ENCODE data around the gene SLC16A3.

The SLC16A3 gene

DNA sequence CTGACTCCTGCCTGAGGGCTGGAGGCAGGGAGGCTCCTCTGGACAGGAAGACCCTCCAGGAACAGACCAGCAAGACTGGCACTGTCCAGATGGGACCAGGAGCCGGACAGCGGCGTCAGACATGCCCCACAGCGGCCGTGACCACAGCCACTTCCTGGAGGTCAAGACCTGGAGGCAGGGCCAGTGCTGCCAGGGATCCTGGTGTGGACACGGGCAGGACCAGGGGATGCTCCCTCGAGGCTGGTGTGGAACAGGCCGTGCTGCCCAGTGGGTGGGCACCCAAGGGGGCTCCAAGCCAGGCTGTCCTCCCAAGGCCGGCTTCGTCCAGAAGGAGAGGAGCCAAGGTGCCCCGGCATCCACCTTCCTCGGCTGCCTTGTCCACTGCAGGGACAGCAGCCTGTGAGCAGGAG, 11.7 kb upstream of the SLC16A3 start:
- TF ChIP-seq, protein P1, sequence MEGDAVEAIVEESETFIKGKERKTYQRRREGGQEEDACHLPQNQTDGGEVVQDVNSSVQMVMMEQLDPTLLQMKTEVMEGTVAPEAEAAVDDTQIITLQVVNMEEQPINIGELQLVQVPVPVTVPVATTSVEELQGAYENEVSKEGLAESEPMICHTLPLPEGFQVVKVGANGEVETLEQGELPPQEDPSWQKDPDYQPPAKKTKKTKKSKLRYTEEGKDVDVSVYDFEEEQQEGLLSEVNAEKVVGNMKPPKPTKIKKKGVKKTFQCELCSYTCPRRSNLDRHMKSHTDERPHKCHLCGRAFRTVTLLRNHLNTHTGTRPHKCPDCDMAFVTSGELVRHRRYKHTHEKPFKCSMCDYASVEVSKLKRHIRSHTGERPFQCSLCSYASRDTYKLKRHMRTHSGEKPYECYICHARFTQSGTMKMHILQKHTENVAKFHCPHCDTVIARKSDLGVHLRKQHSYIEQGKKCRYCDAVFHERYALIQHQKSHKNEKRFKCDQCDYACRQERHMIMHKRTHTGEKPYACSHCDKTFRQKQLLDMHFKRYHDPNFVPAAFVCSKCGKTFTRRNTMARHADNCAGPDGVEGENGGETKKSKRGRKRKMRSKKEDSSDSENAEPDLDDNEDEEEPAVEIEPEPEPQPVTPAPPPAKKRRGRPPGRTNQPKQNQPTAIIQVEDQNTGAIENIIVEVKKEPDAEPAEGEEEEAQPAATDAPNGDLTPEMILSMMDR (IDR thresholded peaks at IDR 0.05), result no peak

DNA sequence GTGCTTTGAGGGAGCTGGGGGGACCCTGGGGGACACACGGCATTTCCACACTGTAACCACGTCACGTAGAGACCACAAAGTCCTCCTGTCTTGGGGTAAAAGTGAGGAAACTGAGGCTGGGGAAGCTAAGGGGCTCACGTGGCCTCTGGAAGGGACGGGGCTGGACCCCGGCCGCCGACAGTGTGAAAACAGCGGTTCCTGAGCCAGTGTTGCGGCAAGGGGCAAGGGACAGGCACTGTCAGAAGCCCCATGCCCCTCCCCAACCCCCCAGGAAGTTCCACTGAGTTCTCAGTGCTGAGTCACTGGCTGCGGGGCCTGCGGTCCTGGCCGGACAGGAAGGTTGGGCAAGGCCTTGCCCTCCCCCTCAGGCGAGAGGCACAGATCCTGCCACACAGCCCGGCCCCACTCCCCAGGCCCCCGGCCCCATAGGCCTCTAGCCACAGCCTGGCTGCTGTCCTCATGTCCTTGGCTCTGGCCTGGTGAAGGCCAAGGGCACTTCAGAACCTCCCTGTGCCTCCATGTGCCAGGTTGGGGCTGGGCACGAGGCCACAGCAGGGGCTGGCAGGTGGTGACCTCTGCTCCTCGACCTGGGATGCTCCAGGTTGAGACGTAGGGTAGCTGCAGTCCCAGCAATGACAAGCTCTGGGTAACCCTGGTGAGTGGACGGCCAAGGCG, 11.2 kb upstream of the SLC16A3 start:
- TF ChIP-seq, protein P1 (IDR thresholded peaks at IDR 0.05), result no peak

DNA sequence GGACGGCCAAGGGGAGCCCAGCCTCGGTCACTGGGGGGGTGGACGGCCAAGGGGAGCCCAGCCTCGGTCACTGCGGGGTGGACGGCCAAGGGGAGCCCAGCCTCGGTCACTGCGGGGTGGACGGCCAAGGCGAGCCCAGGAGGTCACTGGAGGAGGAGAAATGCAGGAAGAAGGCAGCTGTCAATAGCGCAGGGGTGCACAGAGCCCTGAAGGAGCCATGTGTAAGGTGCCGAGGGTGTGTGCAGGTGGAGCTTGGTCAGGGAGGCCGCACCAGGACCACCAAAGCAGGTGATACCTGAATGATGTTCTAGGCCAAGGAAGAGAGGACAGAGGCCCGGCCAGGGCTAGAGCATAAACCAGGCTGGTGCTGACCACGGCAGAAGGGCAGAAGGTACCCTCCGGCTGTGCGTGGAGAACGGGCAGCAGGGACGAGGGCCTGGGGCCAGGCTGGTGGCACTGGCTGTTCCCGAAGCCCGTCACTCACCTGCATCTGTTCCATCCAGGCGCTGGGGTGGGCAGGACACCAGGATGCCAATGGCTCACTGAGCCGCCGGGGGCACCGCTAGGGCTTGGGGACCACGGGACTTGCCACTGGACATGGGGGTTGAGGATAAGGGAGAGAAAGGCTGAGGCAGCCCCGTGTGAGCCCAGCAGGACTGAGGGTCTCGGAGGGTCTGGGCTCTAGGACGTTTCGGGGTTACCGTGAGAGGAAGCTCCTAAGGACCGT, 10.3 kb upstream of the SLC16A3 start:
- TF ChIP-seq, protein P1 (IDR thresholded peaks at IDR 0.05), result no peak

DNA sequence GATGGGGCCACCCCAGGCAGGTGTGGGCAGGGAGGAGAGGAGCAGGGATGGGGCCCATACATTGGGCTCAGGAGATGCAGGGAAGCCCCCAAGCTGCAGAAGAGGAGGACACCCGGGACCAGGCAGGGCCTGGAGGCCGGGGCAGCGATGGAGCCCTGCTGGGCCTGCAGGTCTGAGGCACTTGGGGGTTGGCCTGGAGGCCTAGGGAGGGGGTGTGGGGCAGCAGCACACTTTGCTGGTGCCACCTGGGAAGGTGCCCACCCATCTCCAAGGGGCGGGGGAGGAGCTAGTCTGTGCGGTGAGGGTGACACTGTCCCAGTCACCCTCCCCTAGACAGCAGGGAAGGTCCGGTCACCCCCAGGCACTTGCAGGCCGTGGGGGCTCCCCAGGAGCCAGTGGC, 9.8 kb upstream of the SLC16A3 start:
- TF ChIP-seq, protein P1 (IDR thresholded peaks at IDR 0.05), result no peak

DNA sequence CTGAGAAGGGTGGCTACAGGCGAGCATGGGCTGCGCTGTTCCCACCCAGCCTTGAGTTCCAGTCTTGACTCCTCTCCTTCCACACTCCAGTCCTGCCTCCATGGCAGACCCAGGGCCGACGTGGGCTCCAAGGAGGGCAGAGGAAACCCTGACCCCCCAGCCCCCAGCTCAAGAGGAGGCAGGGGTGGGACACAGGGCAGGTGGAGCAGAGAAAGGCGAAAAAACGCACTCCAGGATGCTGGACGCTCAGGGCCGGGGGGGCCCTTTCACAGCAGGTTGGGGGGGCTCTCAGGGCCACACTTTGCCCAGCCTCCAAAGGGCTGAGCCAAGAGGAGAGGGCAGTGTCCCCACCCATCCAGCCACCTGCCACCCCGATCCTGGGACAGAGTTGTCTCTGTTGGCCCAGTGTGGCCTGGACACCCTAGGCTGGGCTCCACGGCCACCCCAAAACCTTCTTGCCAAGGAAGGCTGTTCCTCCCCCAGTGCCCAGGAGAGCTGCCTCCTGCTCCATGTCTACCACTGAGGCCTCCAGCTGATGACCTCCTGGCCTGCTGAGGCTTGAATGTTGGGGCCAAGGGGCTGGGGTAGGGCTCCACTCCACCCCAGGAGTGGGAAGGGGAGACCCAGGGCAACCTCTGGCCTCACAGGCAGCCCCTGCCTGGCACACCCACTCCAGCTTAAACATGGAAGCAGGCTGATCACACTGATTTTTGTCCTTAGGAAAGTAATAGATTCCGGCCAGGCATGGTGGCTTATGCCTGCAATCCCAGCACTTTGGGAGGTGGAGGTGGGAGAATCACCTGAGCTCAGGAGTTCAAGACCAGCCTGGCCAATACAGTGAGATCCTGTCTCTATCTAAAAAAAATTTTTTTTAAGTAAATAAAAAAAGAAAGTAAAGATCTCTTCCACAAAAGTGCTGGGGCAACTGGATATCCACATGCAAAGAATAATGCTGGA, 8.8 kb upstream of the SLC16A3 start:
- TF ChIP-seq, protein P1 (IDR thresholded peaks at IDR 0.05), result no peak

DNA sequence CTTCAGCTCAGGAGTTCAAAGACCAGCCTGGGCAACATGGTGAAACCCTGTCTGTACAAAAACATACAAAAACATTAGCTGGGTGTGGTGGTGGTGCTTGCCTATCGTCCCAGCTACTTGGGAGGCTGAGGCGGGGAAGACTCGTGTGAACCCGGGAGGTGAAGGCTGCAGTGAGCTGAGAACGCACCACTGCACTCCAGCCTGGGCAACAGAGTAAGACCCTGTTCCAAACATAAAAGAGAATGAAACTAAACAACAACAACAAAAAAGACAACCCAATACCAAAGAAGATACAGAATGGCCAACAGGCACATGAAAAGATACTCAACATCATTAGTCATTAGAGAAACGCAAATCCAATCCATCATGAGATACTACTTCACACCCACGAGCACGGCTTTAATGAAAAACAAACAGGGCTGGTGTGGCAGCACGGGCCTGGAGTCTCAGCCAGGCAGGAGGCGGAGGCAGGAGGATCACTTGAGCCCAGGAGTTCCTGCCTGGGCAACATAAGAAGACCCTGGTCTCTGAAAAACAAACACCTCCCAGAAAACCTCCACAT, 7.4 kb upstream of the SLC16A3 start:
- TF ChIP-seq, protein P1 (IDR thresholded peaks at IDR 0.05), result no peak

DNA sequence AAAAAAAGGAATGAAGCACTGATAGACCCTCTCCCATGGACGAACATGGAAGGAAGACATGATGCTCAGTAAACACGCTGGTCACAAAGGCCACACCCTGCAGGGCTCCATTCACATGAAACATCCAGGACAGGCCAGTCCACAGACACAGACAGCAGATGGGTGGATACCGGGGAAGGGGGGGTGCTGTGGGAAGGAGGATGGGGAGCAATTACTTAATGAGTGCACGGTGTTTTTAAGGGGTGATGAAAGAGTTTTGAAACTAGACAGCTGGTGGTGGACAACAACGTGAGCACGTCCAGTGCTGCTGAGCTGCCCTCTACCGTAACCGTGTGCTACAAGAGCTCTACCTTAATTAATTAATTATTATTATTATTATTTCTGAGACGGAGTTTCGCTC, 6.0 kb upstream of the SLC16A3 start:
- TF ChIP-seq, protein P1 (IDR thresholded peaks at IDR 0.05), result no peak
